NCI-H128 (cell line): ENCODE data around the gene CLIC4.
"Not testable (repeated sequence)": the region's sequence is repeated elsewhere in the genome, so short reads cannot be mapped to it uniquely, and the experiment has no call there.

Experiments
- DNase-seq: peaks from one replicate; lab custom pipeline; 2025; ENCODE audit not compliant: unreplicated experiment; lab: John Stamatoyannopoulos, UW

CLIC4 gene

GRCh38 chr1:24744911-24745710, at the start of gene CLIC4:
Gene CLIC4, plus strand, starts transcription at chr1:24745447. Its CDS starts 107 bp downstream, at chr1:24745554.
- DNase-seq, result peak; percentile 99

- DNase-seq, result no peak
These were observed 49.0 kb upstream of the CLIC4 start for GRCh38 chr1:24696041-24696755.

- no peak for DNase-seq
These were observed 48.4 kb upstream of the CLIC4 start for GRCh38 chr1:24696756-24697330.

GRCh38 chr1:24697453-24698001, 47.7 kb upstream of the CLIC4 start:
- not testable (repeated sequence) for DNase-seq

- not testable (repeated sequence) for DNase-seq
These were observed 46.9 kb upstream of the CLIC4 start for GRCh38 chr1:24698326-24698725.

- DNase-seq, result no peak
These were observed 45.6 kb upstream of the CLIC4 start for GRCh38 chr1:24699628-24700027.

GRCh38 chr1:24702511-24703293, 42.5 kb upstream of the CLIC4 start:
- DNase-seq, result peak; percentile 62

- DNase-seq, result peak; percentile 43
These were observed 40.6 kb upstream of the CLIC4 start for GRCh38 chr1:24704411-24705259.

GRCh38 chr1:24705260-24706073, 39.8 kb upstream of the CLIC4 start:
- DNase-seq, result peak; percentile 94

GRCh38 chr1:24706074-24706389, 39.2 kb upstream of the CLIC4 start:
- not testable (repeated sequence) for DNase-seq

GRCh38 chr1:24707687-24708086, 37.6 kb upstream of the CLIC4 start:
- no peak for DNase-seq

GRCh38 chr1:24708938-24709337, 36.3 kb upstream of the CLIC4 start:
- DNase-seq, result no peak

- DNase-seq, result no peak
These were observed 35.3 kb upstream of the CLIC4 start for GRCh38 chr1:24709791-24710441.

- no peak for DNase-seq
These were observed 33.9 kb upstream of the CLIC4 start for GRCh38 chr1:24711329-24711728.

GRCh38 chr1:24713176-24713575, 32.1 kb upstream of the CLIC4 start:
- DNase-seq, result no peak

- no peak for DNase-seq
These were observed 31.5 kb upstream of the CLIC4 start for GRCh38 chr1:24713736-24714135.

GRCh38 chr1:24714859-24715520, 30.3 kb upstream of the CLIC4 start:
- DNase-seq, result no peak

- DNase-seq, result no peak
These were observed 29.6 kb upstream of the CLIC4 start for GRCh38 chr1:24715658-24716057.
